NCI-H82 (cell line): ENCODE measurements around the gene PRKACA.
"Not testable (repeated sequence)": the region's sequence is repeated elsewhere in the genome, so short reads cannot be mapped to it uniquely, and the experiment has no call there.

Source experiments
- DNase-seq: peaks from one replicate; lab custom pipeline; 2025; lab: John Stamatoyannopoulos, UW

The PRKACA gene

GRCh38 chr19:14147797-14148605 lies 30.4 kb upstream of the PRKACA start:
- peak; percentile 80 for DNase-seq

- DNase-seq = no peak
Observed at GRCh38 chr19:14146789-14147216, 29.2 kb upstream of the PRKACA start.

- DNase-seq = not testable (repeated sequence)
Observed at GRCh38 chr19:14146169-14146568, 28.6 kb upstream of the PRKACA start.

GRCh38 chr19:14145381-14145780 lies 27.8 kb upstream of the PRKACA start:
- no peak for DNase-seq

- no peak for DNase-seq
Observed at GRCh38 chr19:14142262-14143190, 25.0 kb upstream of the PRKACA start.

GRCh38 chr19:14141041-14141440 lies 23.5 kb upstream of the PRKACA start:
- DNase-seq = no peak

GRCh38 chr19:14139944-14140343 lies 22.4 kb upstream of the PRKACA start:
- DNase-seq = peak; percentile 100

- no peak for DNase-seq
Observed at GRCh38 chr19:14138576-14139265, 21.2 kb upstream of the PRKACA start.

GRCh38 chr19:14136509-14137281 lies 19.1 kb upstream of the PRKACA start, which contains the start of gene ASF1B:
ASF1B (minus strand) TSS chr19:14136589; CDS start chr19:14136456, 133 bp downstream.
- DNase-seq = peak; percentile 100

- peak; percentile 57 for DNase-seq
Observed at GRCh38 chr19:14135985-14136508, 18.5 kb upstream of the PRKACA start.

GRCh38 chr19:14135355-14135754 lies 17.8 kb upstream of the PRKACA start:
- DNase-seq = no peak

GRCh38 chr19:14127929-14128509 lies 10.5 kb upstream of the PRKACA start:
- DNase-seq = no peak

- no peak for DNase-seq
Observed at GRCh38 chr19:14127176-14127575, 9.6 kb upstream of the PRKACA start.

- no peak for DNase-seq
Observed at GRCh38 chr19:14122924-14123323, 5.4 kb upstream of the PRKACA start.

GRCh38 chr19:14120497-14120780 lies 2.9 kb upstream of the PRKACA start:
- DNase-seq = no peak

- DNase-seq = no peak
Observed at GRCh38 chr19:14119644-14120496, 2.3 kb upstream of the PRKACA start.

GRCh38 chr19:14119146-14119545 lies 1.6 kb upstream of the PRKACA start:
- DNase-seq = no peak

- DNase-seq = peak; percentile 68
Observed at GRCh38 chr19:14118165-14119051, 846 bp upstream of the PRKACA start.
